Measurements from ENCODE around the gene SLC35F1.

SLC35F1 gene

GRCh38 chr6:117915846-117916245, 8.8 kb downstream of the SLC35F1 start:
- ATAC-seq (ENCODE audit: low read depth): no peak
- H3K27ac ChIP-seq (ENCODE audit: poor library complexity, severe bottlenecking): no peak overlapping the region
- peaks cover 24% of the 10 kb centered on the region for H3K27me3 ChIP-seq (ENCODE audit: insufficient read depth, poor library complexity, severe bottlenecking)
- no peaks in the 10 kb centered on the region for H3K9me3 ChIP-seq (ENCODE audit: severe bottlenecking)
- H3K4me1 ChIP-seq (ENCODE audit: insufficient read depth, poor library complexity, severe bottlenecking): no peaks in the 10 kb centered on the region
- H3K36me3 ChIP-seq (ENCODE audit: low read depth): no peaks in the 10 kb centered on the region
- no peak for DNase-seq (ENCODE audit: low spot score)
- no peak for TF ChIP-seq CTCF (IDR thresholded peaks at IDR 0.05; ENCODE audit: poor library complexity, severe bottlenecking)
- H3K4me3 ChIP-seq (ENCODE audit: severe bottlenecking): no peak overlapping the region

- H3K4me1 ChIP-seq (ENCODE audit: insufficient read depth, poor library complexity, severe bottlenecking): no peaks in the 10 kb centered on the region
- H3K9me3 ChIP-seq (ENCODE audit: severe bottlenecking): no peaks in the 10 kb centered on the region
- H3K4me3 ChIP-seq (ENCODE audit: severe bottlenecking): no peak overlapping the region
- ATAC-seq (ENCODE audit: low read depth) (no peak), DNase-seq (ENCODE audit: low spot score) (no peak)
- no peak for TF ChIP-seq CTCF (IDR thresholded peaks at IDR 0.05; ENCODE audit: poor library complexity, severe bottlenecking)
- no peaks in the 10 kb centered on the region for H3K36me3 ChIP-seq (ENCODE audit: low read depth)
- no peak overlapping the region for H3K27ac ChIP-seq (ENCODE audit: poor library complexity, severe bottlenecking)
- H3K27me3 ChIP-seq (ENCODE audit: insufficient read depth, poor library complexity, severe bottlenecking): peaks cover 30% of the 10 kb centered on the region
Measured at GRCh38 chr6:117916483-117916882, 9.4 kb downstream of the SLC35F1 start.

- no peak for ATAC-seq (ENCODE audit: low read depth)
Measured at GRCh38 chr6:117917176-117917575, 10.1 kb downstream of the SLC35F1 start.

GRCh38 chr6:117918454-117918853, 11.4 kb downstream of the SLC35F1 start:
- Histone ChIP-seq H3K9me3 (ENCODE audit: severe bottlenecking) (no peaks in the 10 kb centered on the region), H3K4me3 (ENCODE audit: severe bottlenecking) (no peak overlapping the region), H3K27ac (ENCODE audit: poor library complexity, severe bottlenecking) (no peak overlapping the region), H3K27me3 (ENCODE audit: insufficient read depth, poor library complexity, severe bottlenecking) (peaks cover 31% of the 10 kb centered on the region), H3K4me1 (ENCODE audit: insufficient read depth, poor library complexity, severe bottlenecking) (no peaks in the 10 kb centered on the region), H3K36me3 (ENCODE audit: low read depth) (no peaks in the 10 kb centered on the region)
- ATAC-seq (ENCODE audit: low read depth) (no peak), DNase-seq (ENCODE audit: low spot score) (no peak)
- TF ChIP-seq CTCF (IDR thresholded peaks at IDR 0.05; ENCODE audit: poor library complexity, severe bottlenecking): no peak

More at GRCh38 chr6:117917176-117917575, 10.1 kb downstream of the SLC35F1 start:
- Histone ChIP-seq H3K4me3 (ENCODE audit: severe bottlenecking) (no peak overlapping the region), H3K9me3 (ENCODE audit: severe bottlenecking) (no peaks in the 10 kb centered on the region), H3K36me3 (ENCODE audit: low read depth) (no peaks in the 10 kb centered on the region), H3K27ac (ENCODE audit: poor library complexity, severe bottlenecking) (no peak overlapping the region), H3K4me1 (ENCODE audit: insufficient read depth, poor library complexity, severe bottlenecking) (no peaks in the 10 kb centered on the region), H3K27me3 (ENCODE audit: insufficient read depth, poor library complexity, severe bottlenecking) (peaks cover 31% of the 10 kb centered on the region)
- TF ChIP-seq CTCF (IDR thresholded peaks at IDR 0.05; ENCODE audit: poor library complexity, severe bottlenecking): no peak
- DNase-seq (ENCODE audit: low spot score): no peak

- Histone ChIP-seq H3K4me3 (ENCODE audit: severe bottlenecking) (no peak overlapping the region), H3K4me1 (ENCODE audit: insufficient read depth, poor library complexity, severe bottlenecking) (no peaks in the 10 kb centered on the region), H3K27ac (ENCODE audit: poor library complexity, severe bottlenecking) (no peak overlapping the region), H3K27me3 (ENCODE audit: insufficient read depth, poor library complexity, severe bottlenecking) (peaks cover 31% of the 10 kb centered on the region), H3K9me3 (ENCODE audit: severe bottlenecking) (no peaks in the 10 kb centered on the region), H3K36me3 (ENCODE audit: low read depth) (no peaks in the 10 kb centered on the region)
- TF ChIP-seq CTCF (IDR thresholded peaks at IDR 0.05; ENCODE audit: poor library complexity, severe bottlenecking): no peak
- DNase-seq (ENCODE audit: low spot score) (no peak), ATAC-seq (ENCODE audit: low read depth) (no peak)
Measured at GRCh38 chr6:117919275-117919674, 12.2 kb downstream of the SLC35F1 start.

Data from RWPE2 (cell line).